ENCODE measurements around the gene CLEC11A.
A peak's percentile ranks its signal among the peaks of the same experiment; 100 is the strongest.
"Not testable (repeated sequence)": the region's sequence is repeated elsewhere in the genome, so short reads cannot be mapped to it uniquely, and the experiment has no call there.

Gene CLEC11A

DNA sequence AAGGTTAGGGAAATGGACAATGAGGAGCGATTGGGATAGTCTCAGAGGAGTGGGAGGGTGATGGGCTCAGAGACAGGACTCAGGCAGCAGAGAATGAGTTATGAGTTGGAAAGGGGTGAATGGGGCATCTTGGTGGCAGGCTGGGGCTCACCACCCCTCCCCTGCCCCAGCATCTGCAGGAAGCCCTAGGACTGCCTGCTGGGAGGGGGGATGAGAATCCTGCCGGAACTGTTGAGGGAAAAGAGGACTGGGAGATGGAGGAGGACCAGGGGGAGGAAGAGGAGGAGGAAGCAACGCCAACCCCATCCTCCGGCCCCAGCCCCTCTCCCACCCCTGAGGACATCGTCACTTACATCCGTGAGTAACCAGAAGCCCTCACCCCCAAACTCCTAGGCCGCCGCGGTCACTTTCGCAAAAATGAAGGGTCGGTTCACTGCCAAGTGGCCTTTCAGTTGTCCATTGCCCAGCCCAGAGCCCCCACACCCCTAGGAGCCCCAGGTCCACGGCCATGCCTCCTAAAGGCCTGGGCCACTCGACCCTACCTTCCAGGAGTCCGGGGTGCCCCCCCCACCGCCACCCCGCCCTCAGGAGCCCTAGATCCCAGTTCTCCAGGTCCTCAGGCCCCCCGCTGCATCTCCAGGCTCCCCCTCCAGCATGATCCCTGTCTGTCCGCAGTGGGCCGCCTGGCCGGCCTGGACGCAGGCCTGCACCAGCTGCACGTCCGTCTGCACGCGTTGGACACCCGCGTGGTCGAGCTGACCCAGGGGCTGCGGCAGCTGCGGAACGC, 764 bp downstream of the CLEC11A start:
- no peak for DNase-seq (ENCODE audit: low spot score)

GRCh38 chr19:50724522-50725217, 1.5 kb downstream of the CLEC11A start:
- peak; percentile 96 for DNase-seq (ENCODE audit: low spot score)

- no peak for DNase-seq (ENCODE audit: low spot score)
Measured at GRCh38 chr19:50725218-50725910, 2.2 kb downstream of the CLEC11A start.

DNA sequence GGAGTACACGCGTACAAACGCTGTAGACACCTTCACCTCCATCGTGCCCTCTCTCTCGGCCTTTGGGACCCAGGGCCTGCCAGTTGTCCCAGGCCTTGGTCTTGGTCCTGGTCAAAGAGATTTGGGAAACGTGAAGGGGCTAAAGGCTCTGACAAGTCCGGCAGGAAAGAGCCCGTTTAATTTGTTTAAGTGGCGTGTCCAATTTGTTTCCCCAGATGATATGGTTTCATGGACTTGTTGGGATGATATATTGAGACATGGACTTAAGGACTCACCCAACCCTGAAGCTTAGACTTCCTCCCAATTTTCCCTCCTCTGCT, 2.7 kb downstream of the CLEC11A start:
- DNase-seq (ENCODE audit: low spot score), result no peak

GRCh38 chr19:50728084-50728737, 5.0 kb downstream of the CLEC11A start:
- peak; percentile 85 for DNase-seq (ENCODE audit: low spot score)

- no peak for DNase-seq (ENCODE audit: low spot score)
Measured at GRCh38 chr19:50729894-50730293, 6.7 kb downstream of the CLEC11A start.

- no peak for DNase-seq (ENCODE audit: low spot score)
Measured at GRCh38 chr19:50735869-50736268, 12.7 kb downstream of the CLEC11A start.

- DNase-seq (ENCODE audit: low spot score), result no peak
Measured at GRCh38 chr19:50736338-50736737, 13.2 kb downstream of the CLEC11A start.

GRCh38 chr19:50739132-50739913, 16.2 kb downstream of the CLEC11A start:
- DNase-seq (ENCODE audit: low spot score), result no peak

DNA sequence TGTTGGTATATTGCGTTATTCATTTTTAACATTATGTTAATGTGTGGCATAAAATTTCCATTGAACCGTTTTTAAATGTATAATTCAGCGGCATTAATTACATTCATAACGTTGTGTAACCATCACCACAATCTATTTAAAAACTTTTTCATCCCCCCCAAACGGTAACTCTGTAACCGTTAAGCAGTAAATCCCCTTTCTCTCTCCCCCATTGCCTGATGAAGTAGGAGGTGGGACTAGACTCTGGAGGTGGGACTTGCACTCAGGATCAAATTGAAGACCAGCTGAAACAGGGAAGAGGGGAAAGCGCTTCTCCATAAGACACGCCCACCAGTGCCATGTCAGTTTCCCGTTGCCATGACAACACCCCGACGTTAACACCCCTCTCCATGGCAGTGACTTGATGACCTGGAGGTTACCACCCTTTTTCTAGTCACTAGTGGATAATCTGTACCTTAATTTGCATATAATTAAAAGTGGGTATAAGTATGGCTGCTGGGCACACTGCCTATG, 16.8 kb downstream of the CLEC11A start:
- DNase-seq (ENCODE audit: low spot score), result peak; percentile 46

DNA sequence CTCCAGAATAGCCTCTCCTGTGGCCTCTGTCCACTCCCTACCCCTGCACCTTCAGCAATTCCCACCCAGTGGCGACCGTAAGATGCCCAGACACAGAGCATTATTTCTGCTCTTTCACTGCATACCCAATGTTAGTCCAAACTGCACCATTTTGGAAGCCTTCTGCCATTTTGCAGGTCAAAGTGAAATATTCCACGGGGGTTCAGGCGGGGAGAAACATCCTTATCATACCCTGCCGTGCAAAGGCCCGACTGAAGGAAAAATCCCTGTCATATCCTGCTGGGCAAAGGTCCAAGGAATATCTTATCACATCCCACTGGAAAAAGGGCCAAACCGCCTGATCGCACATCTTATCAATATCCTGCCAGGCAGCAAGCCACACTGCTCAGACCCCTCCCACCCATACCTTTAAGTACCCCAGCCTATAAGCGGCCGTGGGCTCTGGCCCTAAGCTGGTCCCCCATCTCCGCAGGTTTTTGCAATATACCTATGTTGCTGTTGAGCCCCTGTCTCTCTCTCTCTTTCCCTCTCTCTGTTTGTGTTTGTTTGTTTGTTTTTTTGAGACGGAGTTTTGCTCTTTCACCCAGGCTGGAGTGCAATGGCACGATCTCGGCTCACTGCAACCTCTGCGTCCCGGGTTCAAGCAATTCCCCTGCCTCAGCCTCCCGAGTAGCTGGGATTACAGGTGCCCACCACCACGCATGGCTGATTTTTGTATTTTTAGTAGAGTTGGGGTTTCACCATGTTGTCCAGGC, 18.2 kb downstream of the CLEC11A start:
- no peak for DNase-seq (ENCODE audit: low spot score)

DNA sequence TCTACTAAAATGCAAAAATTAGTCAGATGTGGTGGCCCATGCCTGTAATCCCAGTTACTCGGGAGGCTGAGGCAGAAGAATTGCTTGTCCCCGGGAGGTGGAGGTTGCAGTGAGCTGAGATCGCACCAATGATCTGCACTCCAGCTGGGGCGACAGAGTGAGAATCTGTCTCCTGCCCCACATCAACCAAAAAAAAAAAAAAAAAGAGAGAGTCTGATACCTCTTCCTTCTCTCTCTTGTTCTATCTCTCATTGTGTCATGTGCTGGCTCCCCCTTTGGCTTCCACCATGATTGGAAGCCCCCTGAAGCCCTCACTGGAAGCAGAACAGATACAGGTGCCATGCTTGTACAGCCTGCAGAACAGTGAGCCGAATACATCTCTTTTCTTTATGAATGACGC, 20.4 kb downstream of the CLEC11A start:
- DNase-seq (ENCODE audit: low spot score), result no peak

DNA sequence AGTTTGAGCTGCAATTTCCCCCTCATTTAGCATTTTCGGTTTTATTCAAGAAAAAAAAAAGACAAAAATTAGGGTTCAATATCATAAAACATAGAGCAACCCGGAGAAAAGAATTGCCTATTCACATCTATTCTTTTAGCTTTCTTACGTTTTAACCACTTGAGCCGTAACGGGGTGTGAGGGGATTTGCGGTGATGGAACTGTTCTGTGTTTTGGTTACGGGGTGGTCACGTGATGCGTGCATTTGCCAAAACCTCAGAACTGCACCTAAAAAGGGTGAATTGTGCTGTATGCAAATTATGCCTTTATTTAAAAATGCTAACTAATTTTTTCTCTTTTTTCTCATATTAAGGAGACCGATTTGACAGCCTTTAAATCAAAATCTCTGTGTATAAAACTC, 22.1 kb downstream of the CLEC11A start:
- no peak for DNase-seq (ENCODE audit: low spot score)

GRCh38 chr19:50747141-50747540, 24.0 kb downstream of the CLEC11A start:
- not testable (repeated sequence) for DNase-seq (ENCODE audit: low spot score)

DNA sequence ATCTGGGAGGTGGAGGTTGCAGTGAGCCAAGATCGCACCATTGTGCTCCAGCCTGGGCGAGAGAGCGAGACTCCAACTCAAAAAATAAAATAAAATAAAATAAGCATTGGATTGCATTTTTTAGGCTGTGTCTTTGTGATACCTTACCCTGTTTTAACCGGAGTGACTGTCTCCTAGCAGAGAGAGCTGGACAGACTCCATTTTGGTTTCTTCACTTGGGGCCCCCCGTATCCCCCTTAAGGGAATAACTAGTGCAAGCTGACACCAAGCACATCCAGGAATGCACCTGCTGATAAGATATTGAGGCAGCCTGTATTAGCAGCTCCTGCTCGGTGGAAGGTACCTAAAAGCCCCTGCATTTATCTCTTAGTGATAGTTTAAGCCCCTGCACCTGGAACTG, 26.3 kb downstream of the CLEC11A start:
- DNase-seq (ENCODE audit: low spot score), result no peak

- no peak for DNase-seq (ENCODE audit: low spot score)
Measured at GRCh38 chr19:50750010-50750409, 26.8 kb downstream of the CLEC11A start.

- DNase-seq (ENCODE audit: low spot score), result no peak
Measured at GRCh38 chr19:50753879-50754278, 30.7 kb downstream of the CLEC11A start.

DNA sequence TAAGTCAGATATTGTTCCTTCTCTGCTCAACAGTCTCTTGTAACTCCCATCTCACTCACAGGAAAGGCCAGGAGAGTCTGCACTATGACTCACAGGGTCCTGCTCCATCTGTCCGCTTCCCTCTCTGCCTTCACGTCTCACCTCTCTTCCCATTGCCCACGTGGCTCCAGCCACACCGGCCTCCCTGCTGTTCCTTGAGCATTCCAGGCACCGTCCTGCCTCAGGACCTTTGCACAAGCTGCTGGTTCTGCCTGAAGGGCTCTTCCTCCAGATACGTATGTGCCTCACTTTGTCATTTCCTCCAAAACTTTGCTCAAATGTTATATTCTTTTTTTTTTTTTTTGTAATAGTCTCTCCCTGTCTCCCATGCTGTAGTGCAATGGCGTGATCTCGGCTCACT, 33.1 kb downstream of the CLEC11A start:
- not testable (repeated sequence) for DNase-seq (ENCODE audit: low spot score)

DNA sequence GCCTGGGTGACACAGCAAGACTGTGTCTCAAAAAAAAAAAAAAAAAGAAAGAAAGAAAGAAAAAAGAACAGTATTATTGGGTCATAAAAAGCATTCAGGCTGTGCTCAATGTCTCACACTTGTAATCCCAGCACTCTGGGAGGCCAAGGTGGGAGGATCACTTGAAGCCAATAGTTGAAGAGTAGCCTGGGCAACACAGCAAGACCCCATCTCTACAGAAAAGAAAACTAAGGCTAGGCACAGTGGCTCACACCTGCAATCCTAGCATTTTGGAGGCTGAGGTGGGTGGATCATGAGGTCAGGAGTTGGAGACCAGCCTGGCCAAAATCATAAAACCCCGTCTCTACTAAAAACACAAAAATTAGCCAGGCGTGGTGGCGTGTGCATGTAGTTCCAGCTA, 34.5 kb downstream of the CLEC11A start:
- not testable (repeated sequence) for DNase-seq (ENCODE audit: low spot score)

DNA sequence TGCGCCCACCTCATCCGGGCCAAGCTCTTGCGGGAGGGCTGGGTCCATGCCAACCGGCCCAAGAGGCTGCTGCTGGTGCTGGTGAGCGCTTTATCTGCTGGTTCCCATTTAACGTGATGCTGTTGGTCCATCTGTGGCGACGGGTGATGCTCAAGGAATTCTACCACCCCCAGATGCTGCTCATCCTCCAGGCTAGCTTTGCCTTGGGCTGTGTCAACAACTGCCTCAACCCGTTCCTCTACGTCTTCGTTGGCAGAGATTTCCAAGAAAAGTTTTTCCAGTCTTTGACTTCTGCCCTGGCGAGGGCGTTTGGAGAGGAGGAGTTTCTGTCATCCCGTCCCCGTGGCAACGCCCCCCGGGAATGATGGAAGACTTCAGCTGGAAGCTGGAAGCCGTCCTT, 35.9 kb downstream of the CLEC11A start:
- DNase-seq (ENCODE audit: low spot score), result not testable (repeated sequence)

- peak; percentile 40 for DNase-seq (ENCODE audit: low spot score)
Measured at GRCh38 chr19:50759886-50760285, 36.7 kb downstream of the CLEC11A start.
